ENCODE measurements around the gene TRIM17.
A peak's percentile ranks its signal among the peaks of the same experiment; 100 is the strongest.

The TRIM17 gene

DNA sequence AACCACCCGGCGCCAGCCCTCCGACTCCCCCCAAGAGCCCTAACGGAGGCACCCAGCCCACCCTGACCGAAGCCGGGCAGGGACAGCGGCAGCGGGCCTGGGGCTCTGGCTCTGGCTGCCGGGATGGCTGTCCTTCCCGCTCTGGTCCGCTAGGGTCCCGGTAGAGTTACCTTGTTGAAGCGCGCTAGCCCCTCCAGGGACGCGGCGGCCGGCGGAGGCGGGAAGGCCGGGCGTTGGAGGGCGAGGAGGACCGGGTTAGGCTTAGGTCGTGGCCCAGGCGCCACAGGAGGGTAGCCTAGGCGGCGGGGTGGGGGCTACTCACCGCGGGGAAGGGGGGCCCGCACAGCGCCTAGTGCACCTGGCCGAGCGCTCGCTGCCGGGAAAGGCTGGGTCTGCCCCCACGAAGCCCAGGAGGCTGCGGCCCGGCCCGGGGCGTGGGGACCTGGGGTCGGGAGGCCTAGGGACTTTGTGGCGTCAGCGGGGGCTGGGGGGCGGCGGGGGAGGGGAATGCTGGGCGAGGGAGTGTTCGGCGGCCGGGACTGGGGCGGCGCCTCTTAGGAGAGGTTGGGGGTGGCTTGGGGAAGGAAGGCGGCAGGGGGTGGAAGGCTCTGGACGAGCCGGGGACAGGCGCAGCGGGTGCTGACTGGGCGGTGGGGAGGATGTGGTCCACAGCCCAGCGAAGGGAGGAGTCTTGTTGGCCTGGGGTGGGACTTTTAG, at the start of gene TRIM17:
Gene TRIM17, minus strand, starts transcription at position 645 of the 717 bp plus-strand sequence. CDS start 1,789 bp downstream, outside the sequence.
- DNase-seq, result peak; percentile 26

DNA sequence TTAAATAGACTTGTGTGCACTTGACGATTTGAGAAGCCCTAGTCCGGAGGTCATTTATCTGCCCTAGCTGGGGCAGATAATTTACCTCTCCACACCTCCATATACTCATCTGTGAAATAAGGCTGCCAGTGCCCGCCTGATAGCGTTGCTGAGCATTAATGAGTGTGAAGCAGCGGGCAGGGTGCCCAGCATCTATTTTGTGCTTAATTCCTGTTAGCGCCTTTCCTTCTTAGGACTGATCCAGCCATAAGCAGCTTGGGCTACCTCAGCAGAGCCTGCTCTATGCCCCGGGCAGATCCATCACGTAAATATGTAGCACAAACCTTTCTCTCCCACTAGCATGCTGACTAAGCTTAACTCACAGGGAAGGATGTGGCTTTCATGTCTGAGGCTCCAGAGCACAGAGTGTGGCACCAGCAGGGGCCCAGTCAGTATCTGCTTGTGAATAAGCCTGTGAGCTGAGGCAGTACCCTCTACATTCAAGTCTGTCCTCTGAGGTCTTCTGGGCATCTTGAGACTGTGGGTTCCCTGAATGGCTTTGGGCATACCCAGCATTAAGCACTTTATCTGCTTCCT, 49.0 kb upstream of the TRIM17 start:
- peak; percentile 21 for DNase-seq

- DNase-seq, result no peak
These were observed 48.5 kb upstream of the TRIM17 start for GRCh38 chr1:228465141-228465540.

- peak; percentile 96 for DNase-seq
These were observed 47.9 kb upstream of the TRIM17 start for GRCh38 chr1:228464487-228464983.

DNA sequence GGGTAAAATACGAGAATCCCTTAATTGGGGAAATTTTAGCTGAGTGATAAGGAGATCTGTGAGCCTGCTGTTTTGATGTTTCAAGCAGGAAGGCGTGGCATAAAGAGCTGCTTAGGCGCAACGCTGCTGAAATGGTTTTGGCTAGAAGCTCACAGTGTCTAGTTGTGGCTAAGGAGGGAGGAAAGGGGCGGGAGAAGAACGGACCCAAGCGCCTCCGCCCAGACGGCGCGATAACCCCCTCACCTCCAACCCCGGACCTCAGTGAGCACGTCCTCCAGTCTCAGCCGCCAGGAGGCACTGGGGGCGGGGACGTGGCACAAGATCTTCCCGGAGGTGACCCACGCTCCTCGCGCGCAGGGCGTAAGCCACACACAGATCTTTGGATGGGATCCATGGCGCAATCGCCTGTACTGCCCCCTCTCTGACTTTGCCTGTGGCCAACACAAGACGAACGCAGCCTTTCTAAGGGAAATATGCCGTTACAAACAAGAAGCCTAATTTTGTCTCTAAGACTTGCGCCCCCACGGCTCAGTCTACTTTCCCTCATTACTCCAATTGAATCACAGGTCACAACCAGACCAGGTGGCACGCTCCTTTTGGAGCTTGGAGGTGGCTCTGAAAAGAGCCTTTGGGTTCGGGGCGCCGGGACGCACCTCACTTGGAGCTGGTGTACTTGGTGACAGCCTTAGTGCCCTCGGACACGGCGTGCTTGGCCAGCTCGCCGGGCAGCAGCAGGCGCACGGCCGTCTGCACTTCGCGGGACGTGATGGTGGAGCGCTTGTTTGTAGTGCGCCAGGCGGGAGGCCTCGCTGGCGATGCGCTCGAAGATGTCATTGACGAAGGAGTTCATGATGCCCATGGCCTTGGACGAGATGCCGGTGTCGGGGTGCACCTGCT, 47.1 kb upstream of the TRIM17 start:
- DNase-seq, result peak; percentile 23

GRCh38 chr1:228463009-228463558, 46.4 kb upstream of the TRIM17 start:
- no peak for DNase-seq

- DNase-seq, result no peak
These were observed 45.9 kb upstream of the TRIM17 start for GRCh38 chr1:228462560-228462959.

GRCh38 chr1:228460821-228461220, 44.2 kb upstream of the TRIM17 start:
- DNase-seq, result no peak

GRCh38 chr1:228459091-228459993, 42.7 kb upstream of the TRIM17 start:
- DNase-seq, result peak; percentile 79

- peak; percentile 100 for DNase-seq
These were observed 40.9 kb upstream of the TRIM17 start for GRCh38 chr1:228457396-228458176.

- no peak for DNase-seq
These were observed 40.3 kb upstream of the TRIM17 start for GRCh38 chr1:228457017-228457395.

DNA sequence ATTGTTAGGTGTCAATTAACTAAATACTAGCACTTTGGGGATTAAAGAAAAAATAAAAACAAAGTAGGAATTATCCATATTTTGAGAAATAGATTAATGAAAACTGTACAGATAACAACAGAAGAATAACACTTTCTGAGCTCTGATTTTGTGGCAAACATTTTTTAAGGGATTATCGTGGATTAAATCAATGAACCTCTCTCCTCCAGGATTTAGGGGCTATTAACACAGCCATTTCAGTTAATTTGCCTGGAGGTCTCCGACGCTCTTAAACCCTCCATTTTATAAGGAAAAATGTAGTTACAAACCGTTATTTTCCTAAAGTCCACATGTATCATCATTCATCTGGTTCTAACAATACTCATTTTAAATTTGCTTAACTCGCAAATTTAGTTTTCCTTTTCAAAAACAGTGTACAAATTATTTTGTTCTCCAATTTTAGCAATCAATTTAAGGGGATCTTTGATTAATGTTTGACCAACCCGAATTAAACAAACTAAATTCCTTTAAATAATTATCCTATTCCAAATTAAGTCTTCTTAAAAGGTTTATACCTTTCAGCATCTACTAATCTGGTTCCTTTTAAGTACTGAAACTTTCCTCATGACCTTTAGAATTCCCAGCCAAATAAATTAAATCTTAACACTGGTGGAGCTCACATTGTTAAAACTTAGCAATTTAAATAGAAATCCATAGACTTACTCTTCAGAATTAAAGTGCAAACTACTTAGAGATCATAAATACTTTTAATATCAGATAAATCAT, 39.8 kb upstream of the TRIM17 start:
- no peak for DNase-seq

GRCh38 chr1:228455715-228456114, 39.1 kb upstream of the TRIM17 start:
- no peak for DNase-seq

DNA sequence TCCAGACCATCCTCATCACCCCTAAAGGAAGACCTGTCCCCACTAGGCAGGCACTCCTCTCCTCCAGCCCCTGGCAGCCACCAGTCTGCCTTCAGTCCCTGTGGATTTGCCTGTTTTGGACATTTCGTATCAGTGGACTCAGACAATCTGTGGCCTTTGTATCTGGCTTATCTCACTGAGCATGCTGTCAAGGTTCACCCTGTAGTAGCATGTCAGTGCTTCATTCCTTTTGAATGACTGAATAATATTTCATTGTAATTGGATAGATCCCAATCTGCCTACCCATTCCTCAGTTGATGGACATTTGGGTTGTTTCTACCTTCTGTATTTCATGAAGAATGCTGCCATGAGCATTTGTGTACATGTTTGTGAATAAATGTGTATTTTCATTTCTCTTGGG, 37.6 kb upstream of the TRIM17 start:
- DNase-seq, result no peak

DNA sequence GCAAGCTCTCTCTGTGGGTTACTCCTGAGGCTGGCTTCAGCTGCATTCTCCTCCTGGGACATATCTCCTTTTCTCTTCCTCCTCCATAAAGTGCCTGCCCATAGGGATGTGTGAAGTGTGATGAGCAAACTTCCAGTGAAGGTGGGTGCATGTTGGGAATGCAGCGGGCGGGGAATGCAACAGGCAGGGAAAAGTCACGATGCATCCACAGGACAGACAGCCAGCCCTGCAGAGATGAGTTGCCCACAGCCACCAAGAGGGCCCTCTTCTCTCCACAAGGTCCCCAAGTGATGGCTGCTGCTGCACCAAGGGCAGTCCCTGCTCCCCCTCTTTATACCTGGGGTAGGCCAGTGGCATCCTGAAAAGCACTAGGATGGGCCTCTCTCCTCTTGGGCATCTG, 37.0 kb upstream of the TRIM17 start:
- no peak for DNase-seq

- DNase-seq, result no peak
These were observed 36.4 kb upstream of the TRIM17 start for GRCh38 chr1:228453022-228453560.

DNA sequence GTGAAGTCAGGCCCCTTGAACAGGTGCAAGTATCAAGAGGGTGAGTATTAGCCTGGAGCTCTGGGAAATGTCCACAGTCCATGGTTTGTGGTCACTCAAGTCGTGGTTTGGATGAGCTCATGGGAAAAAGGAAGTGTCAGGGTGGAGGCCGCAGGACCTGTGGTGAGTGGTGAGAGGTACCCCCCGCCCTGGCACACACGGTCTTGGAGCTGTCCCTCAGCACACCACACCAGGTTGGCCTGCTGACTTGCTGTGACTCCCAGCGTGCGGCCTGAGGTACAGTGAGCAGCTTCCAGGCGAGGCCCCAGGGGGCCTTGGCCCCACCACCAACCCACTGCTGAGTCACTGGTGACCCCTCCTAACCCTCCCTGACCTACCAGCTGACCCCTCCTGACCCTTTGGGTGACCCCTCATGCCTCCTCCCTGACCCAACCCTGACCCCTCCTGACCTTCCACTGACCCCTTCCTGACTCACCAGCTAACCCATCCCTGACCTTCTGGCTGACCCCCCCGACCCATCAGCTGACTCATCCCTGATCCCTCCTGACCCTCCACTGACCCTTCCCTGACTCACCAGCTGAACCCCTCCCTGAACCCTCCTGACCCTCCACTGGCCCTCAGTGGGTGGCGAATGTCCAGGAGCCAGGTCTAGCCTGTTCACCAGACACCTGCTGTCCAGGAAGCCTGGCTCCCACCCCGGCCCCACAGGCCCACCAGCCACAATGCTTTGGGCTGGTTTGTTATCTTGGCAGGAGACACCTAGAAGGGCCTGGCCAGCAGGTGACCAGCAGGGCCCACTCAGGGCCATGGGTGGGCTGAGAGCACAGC, 35.7 kb upstream of the TRIM17 start:
- DNase-seq, result no peak

DNA sequence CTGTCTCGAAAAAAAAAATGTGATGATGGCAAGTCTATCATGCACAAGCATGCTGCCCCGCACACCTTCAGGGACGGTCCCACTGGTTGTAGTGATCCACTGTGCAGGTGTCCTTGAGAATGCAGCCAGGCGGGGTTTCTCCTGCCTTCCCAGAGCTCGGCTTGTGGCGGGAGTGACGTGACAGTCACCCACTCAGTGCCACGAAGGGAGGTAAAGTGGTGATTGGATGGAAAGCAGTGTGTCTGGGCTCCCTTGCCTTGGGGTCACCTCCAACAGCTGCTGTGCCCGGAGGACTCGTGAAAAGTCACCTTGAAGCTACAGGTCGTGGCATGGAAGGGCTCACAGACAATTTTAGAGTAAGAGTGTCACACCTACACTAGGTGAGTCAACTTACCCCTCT, 33.5 kb upstream of the TRIM17 start:
- DNase-seq, result no peak

- DNase-seq, result no peak
These were observed 31.7 kb upstream of the TRIM17 start for GRCh38 chr1:228448372-228448771.

Measured in DMS153 (cell line).